GM21360 (cell line): ENCODE measurements around the gene TMEM138.

Experiments used
- ATAC-seq: cut with Tn5 transposase; IDR thresholded peaks from one replicate; pipeline ENCODE4 v1.9.1; 2021; ENCODE audit warnings: mild to moderate bottlenecking, moderate library complexity; ENCODE audit not compliant: unreplicated experiment

TMEM138 gene

DNA sequence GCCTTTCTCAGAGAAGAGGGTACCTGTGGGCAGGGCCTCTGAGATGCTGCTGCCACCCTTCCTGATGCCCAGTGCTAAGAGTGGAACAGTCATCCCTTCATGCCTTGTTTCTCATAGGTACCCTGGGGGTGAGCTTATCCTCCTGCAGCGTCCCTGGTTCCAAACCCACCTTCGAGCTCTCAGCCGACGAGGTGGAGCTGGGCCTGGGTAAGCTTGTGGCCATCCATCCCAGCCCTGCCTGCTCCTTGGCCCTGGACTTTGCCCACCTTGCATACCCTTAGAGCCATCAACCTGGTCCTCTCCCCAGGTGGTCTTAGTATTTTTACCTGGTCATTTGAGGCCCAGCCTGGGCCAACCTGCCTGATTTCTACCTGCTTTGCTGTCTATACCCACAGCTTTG, 20.5 kb upstream of the TMEM138 start:
- no peak for ATAC-seq

DNA sequence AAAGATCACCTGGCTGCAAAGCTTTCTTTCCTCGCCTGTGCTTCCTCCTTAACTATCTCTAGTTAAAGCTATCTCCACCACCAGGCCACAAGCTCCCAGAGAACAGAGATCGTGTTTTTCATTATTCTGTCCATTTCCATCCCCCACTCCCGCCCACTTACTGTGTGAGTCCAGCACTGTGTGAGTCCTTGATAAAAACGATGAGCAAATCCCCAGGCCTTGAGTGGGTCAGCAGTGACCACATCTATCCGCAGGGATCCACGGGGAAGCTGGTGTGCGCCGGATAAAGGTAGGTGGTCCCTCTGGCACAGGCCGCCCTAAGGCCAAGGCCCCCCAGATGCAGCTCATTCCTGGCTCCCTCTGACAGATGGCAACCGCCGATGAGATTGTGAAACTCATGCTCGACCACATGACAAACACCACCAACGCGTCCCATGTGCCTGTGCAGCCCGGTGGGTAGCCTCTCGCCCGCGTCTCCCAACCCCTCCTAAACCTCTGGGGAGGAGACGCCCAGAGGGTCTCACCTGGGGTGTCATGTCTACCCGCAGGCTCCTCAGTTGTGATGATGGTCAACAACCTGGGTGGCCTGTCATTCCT, 19.9 kb upstream of the TMEM138 start:
- no peak for ATAC-seq

DNA sequence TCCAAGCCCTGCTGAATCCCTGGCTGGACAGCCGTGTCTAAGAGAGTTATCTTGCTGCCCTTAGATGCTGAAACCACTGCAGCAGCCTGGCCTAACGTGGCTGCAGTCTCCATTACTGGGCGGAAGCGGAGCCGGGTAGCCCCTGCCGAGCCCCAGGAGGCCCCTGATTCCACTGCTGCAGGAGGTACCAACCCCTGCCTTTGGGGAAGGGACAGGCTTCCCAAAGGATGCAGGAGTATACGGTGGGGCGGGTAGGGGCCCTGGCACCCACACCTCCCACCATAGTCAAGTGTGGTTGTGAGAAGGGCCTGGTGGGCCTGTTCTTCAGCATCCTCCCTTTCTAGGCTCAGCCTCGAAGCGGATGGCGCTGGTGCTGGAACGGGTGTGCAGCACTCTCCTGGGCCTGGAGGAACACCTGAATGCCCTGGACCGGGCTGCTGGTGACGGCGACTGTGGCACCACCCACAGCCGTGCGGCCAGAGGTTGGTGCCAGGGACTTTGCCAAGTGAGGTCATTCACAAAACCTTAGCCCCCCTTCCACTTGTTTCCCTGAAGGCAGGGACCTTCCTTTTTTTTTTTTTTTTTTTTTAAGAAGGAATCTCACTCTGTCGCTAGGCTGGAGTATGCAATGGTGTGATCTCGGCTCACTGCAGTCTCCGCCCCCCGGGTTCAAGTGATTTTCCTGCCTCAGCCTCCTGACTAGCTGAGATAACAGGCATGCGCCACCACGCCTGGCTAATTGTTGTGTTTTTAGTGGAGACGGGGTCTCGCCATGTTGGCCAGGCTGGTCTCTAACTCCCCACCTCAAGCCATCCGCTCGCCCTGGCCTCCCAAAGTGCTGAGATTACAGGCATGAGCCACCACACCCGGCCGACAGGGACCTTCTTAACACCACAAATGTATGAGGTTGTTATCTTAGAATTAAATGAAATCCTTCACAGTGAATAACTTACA, 18.1 kb upstream of the TMEM138 start:
- no peak for ATAC-seq

DNA sequence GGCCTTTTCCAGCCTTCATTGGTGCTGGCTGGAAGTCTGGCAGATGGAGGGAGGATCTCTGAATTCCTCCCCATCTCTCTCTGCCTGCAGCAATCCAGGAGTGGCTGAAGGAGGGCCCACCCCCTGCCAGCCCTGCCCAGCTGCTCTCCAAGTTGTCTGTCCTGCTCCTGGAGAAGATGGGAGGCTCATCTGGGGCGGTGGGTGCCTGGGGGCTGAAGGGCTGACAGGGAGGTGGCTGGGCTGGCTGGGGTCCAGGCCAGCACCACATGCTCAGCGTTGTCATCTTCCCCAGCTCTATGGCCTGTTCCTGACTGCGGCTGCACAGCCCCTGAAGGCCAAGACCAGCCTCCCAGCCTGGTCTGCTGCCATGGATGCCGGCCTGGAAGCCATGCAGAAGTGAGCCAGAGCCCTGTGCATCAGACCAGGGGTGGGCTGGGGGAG, 17.0 kb upstream of the TMEM138 start:
- no peak for ATAC-seq

DNA sequence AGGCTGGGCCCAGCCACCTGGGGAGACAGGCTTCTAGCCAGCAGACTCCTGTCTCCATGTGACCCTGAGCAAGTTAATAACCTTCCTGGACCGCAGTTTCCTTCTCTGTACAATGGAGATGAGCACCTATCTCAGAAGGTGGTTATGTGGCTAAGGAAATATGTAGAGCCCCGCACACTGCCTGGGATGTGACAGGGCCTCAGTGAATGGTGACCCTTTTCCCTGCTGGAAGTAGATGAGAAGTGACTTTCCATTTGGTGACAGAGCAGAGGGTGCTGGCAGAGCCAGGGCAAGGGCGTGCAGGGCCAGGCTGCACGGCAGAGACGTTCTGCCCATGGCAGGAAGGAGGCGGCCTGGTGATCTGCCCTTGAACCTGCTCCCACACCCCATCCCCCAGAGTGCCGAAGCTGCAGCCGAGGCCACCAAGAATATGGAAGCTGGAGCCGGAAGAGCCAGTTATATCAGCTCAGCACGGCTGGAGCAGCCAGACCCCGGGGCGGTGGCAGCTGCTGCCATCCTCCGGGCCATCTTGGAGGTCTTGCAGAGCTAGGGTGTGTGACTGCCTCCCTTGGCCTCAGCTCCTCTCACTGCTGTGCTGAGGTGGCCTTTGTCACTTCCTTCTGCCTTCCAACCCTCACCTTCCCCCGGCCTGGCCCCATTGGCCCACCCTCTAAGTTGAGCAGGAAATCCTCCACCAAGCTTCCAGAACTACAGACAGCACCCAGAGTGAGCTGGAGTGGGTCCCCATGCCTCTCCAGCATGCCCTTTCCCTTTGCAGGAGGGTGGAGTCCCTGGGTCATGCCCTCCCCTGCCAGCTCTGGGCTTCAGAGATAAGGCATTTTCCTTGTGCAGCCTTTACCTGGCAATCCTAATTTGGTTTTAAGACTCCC, 16.0 kb upstream of the TMEM138 start:
- ATAC-seq = no peak

DNA sequence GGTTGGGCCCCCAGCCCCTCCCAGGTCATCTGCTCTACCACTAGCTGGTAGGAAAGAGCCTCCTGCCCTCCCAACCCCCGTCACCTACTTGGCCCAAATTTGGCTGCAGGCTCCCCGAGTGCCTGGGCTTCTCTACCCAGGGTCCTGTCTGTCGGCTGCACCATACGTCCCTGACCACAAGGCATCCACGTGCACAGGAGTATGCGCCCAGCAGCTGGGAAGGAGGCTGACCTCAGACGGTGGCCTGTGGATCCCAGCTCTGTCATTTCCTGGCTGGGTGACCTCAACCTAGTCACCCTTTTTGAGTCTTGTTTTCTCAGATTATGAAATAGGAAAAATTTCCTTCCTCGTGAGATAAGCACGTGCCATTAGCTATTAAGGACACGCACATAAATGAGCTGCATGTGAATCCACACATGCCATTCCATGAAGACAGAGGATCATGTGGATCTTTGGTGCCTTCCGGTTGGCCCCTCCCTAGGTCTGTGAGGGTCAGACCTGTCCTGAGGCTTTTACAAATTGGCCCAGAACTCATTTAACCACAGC, 14.2 kb upstream of the TMEM138 start:
- ATAC-seq = no peak

DNA sequence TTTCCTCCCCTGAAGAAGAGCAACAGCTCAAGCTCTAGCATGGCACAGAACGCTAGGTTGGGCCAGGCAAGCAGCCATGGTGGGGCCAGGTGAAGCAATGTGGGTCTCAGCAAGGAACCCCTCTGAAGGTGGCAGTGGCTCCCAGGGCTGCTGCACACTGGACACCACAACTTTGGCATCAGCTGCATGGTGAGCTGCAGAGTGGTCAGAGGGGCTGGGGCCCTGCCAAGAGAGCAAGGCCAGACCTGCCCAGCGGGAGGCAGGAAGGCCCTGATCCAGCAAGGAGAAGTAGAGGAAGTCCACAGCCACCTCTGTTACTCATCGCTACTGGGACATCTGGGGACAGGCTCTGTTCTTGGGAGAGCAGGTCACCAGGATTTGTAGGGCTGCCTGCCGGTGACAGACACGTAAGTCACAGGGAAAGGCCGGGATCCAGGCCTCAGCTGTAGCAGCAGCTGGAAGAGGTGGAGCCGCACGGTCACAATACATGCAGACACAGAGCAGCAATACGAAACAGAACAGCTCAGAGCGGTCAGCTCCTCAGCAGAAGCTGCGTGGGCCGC, 12.9 kb upstream of the TMEM138 start:
- no peak for ATAC-seq

DNA sequence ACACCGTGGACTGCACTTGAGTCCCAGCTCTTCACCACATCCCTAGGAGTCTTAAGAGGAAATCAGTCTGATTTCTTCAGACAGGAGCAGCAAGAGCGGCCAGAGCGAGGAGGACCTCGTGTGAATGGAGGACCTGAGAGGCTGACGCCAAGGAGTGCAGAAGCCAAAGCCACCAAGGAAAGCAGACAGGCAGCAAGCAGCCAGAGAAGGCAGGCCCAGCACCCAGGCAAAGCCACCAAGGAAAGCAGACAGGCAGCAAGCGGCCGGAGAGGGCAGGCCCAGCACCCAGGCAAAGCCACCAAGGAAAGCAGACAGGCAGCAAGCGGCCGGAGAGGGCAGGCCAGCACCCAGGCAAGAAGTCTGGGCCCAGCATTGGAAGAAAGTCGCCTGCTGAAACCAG, 12.3 kb upstream of the TMEM138 start:
- ATAC-seq = no peak

DNA sequence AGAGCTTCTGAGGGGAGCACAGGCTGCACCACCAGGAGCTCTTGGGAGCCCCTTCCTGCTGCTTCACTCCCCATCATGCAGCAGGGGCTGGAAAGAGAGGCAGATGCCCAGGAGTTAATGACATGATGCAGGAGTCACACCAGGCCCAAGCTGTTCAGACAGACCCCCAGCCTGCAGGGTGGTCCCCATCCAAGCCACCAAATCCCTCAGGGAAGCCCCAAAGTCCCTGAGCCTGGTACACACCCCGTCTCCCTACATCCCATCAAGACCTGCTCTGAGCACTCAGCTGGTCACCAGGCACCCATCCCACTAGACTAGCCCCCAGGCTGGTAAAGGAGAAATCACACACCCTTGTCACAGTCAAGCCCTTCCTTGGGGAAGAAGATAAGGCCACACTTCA, 11.8 kb upstream of the TMEM138 start:
- ATAC-seq = no peak

DNA sequence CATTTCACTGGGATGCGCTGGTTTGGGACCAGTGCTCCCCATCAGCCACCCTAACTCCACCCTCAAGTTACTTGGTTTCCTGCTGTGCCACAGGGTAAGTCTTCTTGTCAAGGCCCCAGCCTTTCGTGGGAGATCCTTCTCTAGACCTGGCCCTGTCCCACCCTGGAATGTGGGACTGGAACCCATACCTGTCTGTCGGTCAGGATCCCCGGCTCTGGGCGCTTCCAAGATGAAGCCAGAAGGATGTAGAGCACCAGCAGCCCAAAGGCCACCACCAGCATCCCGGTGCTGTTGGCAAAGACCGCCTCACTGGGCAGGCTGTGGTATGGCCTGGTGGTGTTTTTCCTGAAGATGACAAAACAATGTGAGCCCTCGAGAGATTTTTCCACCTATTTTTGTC, 11.4 kb upstream of the TMEM138 start:
- ATAC-seq = no peak

DNA sequence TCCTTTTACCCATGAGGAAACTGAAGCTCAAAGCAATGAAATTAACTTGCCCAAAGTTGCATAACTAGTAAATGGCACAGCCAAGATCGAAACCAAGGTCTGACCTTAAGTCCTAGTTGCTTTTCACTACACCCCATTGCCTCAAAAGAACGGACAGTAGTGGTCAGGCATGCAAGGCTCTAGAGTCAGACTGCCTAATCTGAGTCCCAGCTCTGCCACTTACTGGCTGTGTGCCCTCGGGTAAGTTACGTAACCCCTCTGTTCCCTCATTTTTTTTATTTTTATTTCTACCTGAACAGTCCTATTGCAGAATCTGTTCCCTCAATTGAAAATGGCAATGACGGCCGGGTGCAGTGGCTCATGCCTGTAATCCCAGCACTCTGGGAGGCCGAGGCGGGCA, 10.1 kb upstream of the TMEM138 start:
- no peak for ATAC-seq

DNA sequence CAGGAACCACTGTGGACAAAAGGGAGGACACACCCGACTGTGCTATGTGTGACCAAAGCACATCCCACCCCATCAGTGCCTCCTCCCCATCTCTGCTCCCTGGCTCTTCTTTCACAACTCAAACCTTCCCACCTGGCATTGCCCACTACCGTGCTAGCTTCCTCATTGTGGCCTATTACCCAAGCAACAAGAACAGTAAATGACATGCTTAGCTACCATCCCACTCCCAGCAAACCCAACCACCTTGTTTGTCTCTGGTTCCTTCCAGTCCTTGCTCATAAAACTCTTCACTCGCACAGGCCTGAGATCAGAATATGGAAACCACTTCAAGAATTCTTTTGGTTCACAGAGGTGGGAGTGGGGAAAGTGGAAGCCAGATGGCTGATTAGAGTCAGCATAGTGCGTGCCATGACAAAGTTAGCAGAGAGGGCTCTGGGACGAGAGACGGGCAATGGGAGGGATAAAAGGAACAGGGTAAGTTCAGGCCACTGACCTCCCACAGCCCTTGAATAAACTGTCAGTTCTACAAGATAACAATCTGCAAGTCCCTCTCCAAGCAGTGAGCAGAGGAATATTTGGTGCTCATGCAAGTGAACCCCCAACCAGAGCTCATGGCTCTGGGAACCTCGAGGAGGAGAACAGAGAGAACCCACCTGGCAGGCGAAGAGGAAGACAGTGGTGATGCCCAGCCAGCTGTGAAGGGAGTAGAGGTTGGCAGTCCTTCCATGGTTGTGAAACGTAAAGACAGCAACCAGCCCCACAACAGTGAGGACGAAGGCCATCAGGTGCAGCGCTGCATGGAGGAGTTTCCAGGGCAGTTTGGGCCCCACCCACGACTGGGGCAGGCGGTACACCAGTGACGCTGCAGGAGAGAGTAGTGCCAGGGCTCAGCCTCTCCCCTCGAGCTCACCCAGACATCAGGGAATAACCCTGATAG, 8.8 kb upstream of the TMEM138 start:
- ATAC-seq = no peak

DNA sequence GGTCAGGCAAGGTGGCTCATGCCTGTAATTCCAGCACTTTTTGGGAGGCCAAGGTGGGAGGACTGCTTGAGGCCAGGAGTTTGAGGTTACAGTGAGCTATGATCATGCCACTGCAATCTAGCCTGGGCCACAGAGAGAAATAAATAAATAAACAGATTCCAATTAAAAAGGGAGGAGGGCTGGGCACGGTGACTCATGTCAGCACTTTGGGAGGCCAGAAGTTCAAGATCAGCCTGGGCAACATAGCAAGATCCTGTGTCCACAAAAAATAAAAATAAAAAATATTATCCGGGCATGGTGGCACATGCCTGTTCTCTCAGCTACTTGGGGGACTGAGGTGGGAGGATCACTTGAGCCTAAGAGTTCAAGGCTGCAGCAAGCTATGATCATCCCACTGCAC, 8.0 kb upstream of the TMEM138 start:
- no peak for ATAC-seq

DNA sequence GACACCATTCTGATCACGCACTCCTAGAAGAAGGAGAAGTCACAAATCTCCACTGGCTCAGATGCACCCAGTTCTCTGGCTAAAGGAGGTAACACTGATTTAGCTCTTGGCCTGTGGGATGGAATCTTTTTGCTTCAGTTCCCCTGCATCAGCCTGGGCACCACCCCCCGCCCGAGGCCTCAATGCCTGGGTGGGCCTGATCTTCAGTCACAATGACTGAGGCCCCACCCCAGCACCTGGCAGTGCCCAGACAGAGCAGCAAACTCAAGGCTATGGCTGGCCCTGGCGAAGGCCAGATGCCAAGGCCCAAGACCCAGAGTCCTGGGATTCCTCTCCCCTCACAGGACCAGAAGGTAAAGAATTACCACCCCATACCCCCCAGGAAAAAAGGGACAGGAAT, 5.5 kb upstream of the TMEM138 start:
- ATAC-seq = no peak

DNA sequence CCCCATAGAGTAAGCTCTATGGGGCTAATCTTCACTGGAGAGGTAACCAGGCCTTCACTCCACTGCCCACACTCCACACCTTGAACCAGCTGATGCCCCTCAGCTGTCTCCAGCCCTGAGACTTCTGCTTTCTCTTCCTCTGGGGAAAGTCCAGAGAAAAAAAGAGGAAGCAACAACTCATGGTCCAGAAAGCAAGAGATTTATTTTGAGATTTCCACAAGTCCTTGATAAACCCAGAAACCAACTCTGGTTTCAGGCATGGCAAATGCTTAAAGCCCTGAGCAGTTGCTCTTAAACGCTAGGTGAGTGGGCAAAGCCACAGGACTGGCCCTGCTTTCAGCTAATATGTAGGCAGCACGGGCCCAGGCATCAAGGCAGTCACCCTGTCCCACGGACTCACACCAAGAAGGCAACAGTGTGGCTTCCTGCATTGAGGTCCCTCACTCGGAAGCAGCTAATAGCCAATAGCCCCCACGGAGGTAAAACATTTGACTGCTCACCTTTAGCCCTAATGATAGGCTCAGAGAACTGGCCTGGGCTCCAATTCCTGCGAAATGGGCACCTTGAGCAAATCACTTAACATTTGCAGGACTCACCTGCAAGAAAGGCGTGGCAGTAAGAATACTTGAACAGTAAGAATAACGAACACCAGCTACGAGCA, 4.8 kb upstream of the TMEM138 start:
- peak; percentile 46 for ATAC-seq

DNA sequence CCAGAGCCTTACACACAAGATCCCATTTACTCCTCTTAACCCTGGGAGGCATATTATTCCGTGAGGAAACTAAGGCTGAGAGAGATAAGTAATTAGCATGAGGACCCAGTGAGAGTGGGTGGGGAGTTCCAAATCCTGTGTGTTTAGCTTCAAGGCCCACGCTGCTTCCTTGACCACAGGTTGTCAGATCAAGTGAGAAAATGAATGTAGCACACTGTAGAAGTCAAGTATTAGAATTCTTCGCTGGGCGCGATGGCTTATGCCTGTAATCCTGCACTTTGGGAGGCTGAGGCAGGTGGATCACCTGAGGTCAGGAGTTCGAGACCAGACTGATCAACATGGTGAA, 4.3 kb upstream of the TMEM138 start:
- no peak for ATAC-seq

DNA sequence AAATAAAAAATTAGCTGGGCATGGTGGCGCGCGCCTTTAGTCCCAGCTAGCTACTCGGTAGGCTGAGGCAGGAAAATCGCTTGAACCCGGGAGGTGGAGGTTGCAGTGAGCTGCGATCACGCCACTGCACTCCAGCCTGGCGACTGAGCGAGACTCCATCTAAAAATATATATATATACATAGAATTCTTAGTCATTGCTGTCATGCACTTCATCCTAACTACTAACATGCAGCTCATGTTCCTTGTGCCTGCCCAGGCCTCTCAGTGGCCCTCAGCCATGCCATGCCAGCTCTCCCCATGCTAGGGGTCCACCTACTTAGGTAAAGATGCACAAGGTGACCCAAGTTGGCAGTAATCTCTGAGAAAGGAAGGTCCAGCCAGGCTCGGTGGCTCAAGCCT, 3.6 kb upstream of the TMEM138 start:
- no peak for ATAC-seq

DNA sequence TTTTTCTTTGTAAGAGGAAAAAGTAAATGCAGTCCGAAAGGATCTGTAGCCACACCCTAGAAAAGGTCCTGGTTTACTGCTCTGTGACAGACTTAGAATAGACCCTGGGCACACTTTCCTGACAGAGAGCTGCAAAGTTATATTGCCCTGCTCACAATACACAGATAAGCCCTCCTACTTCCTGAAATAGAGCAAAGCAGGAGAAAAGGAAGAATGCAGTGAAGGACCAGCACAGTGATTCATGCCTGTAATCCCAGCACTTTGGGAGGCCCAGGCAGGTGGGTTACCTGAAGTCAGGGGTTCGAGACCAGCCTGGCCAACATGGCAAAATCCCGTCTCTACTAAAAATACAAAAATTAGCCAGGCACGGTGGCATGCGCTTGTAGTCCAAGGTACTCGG, 2.7 kb upstream of the TMEM138 start:
- no peak for ATAC-seq

DNA sequence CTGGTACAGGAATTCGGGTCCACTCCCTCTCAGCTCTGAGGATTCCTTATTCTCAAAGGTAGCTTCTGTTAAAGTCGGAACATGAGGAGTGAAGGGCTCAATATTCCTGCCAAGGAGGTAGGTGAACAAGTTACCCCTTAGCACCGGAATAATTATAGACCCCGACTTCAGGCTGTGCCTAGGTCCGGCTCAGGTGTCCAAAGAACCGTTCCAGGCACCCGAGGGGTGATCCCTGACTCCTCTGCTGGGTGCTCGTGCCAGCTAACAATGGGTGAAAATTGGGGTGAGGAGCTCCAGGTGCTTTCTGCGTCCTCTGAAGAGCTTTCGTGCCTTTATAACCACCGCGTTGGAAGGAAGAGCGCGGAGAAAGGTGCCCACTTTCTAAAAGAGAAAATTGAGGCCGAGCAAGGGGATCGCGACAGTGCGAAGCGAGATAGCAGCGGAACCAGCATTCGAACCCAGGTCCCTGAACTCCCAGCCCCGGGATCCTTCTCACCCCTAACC, 885 bp upstream of the TMEM138 start:
- no peak for ATAC-seq
